ENCODE measurements around the gene OR52E5.

The OR52E5 gene

DNA sequence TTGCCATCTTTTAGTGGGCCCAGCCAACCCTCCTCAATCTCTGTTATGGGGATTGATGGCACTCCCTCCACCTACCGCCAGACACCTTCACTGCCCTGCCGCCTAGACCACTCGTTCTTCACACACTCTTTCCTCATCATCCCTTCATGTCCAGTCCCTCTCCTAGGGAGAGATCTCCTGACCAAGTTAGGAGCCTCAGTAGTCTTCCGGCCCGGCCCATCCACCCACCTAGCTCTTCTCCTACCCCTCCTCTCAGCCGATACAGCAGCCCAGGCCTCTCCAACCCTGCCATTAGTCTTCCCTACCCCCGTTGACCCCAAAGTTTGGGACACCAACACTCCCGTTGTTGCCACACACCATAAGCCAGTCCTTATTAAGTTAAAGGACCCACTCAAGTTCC lies 38.1 kb downstream of the OR52E5 start:
- TF ChIP-seq, protein P1, sequence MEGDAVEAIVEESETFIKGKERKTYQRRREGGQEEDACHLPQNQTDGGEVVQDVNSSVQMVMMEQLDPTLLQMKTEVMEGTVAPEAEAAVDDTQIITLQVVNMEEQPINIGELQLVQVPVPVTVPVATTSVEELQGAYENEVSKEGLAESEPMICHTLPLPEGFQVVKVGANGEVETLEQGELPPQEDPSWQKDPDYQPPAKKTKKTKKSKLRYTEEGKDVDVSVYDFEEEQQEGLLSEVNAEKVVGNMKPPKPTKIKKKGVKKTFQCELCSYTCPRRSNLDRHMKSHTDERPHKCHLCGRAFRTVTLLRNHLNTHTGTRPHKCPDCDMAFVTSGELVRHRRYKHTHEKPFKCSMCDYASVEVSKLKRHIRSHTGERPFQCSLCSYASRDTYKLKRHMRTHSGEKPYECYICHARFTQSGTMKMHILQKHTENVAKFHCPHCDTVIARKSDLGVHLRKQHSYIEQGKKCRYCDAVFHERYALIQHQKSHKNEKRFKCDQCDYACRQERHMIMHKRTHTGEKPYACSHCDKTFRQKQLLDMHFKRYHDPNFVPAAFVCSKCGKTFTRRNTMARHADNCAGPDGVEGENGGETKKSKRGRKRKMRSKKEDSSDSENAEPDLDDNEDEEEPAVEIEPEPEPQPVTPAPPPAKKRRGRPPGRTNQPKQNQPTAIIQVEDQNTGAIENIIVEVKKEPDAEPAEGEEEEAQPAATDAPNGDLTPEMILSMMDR (IDR thresholded peaks at IDR 0.05; ENCODE audit: low read depth, low read length): no peak
- H3K4me3 ChIP-seq (ENCODE audit: low read depth, low read length): no peak overlapping the region

DNA sequence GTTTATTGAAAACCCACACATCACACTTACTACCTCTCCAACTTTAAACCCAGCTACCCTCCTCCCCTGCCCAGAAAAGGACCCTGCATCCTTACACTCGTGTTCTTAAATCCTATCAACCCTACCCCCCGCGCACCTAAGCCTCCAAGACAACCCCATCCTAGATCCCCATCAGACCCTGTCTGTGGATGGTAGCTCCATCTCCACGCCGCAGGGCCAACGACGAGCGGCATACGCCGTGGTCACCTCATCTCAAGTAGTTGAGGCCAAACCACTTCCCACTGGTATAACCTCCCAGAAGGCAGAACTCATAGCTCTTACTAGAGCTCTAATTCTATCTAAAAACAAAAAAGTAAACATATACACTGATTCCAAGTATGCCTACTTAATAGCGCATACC lies 39.7 kb downstream of the OR52E5 start:
- no peak overlapping the region for H3K4me3 ChIP-seq (ENCODE audit: low read depth, low read length)
- TF ChIP-seq, protein P1 (IDR thresholded peaks at IDR 0.05; ENCODE audit: low read depth, low read length): no peak

DNA sequence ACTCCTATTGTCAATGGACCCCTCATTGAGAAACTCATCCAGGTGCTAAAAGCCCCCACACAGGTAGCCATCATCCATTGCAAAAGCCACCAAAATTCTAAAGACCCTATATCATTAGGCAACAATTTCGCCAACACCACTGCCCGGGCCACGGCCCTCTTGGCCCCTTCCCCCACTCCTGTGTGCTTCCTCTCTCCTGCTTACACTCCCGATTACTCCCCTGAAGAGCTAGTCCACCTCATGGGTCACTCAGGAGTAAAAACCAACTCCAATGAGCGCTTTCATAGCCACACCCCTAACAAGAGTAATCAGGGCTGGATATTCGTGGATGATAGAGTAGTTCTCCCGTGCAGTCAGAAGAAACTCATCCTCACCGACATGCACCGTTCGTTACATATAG lies 40.1 kb downstream of the OR52E5 start:
- no peak overlapping the region for H3K4me3 ChIP-seq (ENCODE audit: low read depth, low read length)
- TF ChIP-seq, protein P1 (IDR thresholded peaks at IDR 0.05; ENCODE audit: low read depth, low read length): no peak

DNA sequence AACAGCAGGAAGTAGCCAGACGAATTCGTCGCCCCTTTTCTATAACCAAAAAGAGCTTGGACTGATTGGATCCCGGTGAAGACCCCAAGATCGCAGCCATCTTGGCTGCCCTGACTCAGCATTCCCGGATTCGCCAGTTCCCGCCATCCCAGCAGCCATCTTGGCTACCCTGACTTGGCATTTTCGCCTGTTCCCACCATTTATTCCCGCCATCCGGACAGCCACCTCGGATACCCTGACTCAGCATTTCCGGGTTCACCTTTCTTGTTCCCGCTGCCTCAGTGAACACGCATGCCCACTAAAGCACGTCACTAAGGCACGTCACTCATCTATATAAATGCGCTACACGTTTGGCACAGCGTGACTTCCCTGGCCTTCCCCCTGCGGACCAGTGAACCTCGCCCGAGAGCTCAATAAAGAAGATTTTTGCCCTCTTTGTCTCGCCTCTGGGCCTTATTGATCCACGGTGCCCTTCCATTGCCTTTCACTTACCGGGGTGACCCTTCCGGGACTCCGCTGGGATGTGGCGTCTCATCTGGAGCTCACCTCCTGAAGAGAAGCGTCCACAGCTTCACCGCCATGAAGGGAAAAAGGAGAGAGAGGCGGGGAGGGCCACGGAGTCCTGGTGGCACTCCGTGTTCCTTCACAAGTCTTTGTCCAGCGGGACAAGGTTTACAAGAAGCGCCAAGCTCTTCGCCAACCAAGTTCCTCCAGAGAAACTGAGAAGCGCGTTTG lies 45.0 kb downstream of the OR52E5 start:
- TF ChIP-seq, protein P1 (IDR thresholded peaks at IDR 0.05; ENCODE audit: low read depth, low read length): no peak

DNA sequence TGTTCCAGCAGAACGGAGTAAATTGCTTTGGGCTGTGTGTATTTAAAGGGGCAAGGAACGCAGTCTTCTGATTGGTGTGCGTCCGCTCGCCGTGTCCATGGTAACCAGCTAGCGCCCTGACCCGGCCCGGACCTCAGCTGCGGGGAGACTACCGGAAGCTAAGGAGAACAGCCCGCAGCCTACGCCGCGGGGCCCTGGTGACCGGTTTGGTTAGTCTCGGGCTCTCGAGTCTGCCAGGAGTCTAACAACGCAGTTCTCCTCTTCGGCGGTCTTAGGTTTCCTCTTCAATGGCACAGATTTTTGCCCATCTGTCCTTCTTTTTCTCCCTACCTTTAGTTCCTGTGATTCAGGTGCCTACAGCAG lies 45.6 kb downstream of the OR52E5 start:
- TF ChIP-seq, protein P1 (IDR thresholded peaks at IDR 0.05; ENCODE audit: low read depth, low read length): no peak
- no peak overlapping the region for H3K4me3 ChIP-seq (ENCODE audit: low read depth, low read length)

More for the DNA sequence above, 45.0 kb downstream of the OR52E5 start:
- H3K4me3 ChIP-seq (ENCODE audit: low read depth, low read length): no peak overlapping the region

DNA sequence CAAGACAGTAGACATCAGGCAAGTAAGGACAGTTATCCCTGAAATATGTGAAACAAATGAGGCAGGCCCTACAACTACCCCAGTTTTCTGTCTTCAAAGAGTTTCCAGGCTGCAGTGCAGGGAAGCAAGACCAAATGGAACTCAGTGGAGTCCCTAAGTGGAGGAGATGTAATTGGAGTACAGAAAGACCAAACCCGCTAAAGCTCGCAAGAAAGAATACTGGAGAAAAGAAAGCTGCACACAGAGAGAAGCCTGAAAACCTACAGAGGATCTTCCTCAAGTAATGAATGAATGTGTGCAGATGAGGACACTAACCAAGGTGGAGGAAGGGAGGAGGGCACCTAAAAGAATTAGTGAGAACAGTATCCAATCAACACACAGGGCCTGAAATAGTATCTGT lies 47.7 kb downstream of the OR52E5 start:
- TF ChIP-seq, protein P1 (IDR thresholded peaks at IDR 0.05; ENCODE audit: low read depth, low read length): no peak
- H3K4me3 ChIP-seq (ENCODE audit: low read depth, low read length): no peak overlapping the region

DNA sequence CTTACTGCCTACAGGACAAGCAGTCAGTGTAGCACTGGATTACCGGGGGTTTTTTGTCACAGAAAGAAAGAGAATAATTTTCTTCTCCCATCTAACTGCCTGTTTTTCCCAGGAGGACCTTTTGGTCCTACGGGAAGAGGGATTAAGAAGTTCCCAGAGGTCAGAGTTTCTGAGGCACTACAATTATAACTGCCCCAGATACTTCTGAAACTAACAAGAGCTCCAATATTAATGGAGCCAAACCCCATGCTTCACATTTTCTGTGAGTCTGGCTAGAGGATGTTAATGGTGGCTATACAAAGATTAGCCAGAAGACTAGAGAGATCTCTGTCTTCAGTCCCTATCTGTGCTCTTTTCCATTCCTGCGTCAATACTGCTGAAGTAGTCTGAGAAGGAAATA lies 48.9 kb downstream of the OR52E5 start, which contains the start of gene OR56A3:
Gene OR56A3, plus strand, starts transcription at position 301 of the 400 bp plus-strand sequence. CDS start 5,096 bp downstream, outside the sequence.
- H3K4me3 ChIP-seq (ENCODE audit: low read depth, low read length): no peak within 1 kb of the TSS
- TF ChIP-seq, protein P1 (IDR thresholded peaks at IDR 0.05; ENCODE audit: low read depth, low read length): no peak

All from WI38 (cell line).